GM19397 (cell line): ENCODE results near the gene OR13J1.

Experiments
- ATAC-seq: cut with Tn5 transposase; IDR thresholded peaks from one replicate; pipeline ENCODE4 v1.9.1; 2021; ENCODE audit warnings: mild to moderate bottlenecking, moderate library complexity; ENCODE audit not compliant: unreplicated experiment

OR13J1 gene

DNA sequence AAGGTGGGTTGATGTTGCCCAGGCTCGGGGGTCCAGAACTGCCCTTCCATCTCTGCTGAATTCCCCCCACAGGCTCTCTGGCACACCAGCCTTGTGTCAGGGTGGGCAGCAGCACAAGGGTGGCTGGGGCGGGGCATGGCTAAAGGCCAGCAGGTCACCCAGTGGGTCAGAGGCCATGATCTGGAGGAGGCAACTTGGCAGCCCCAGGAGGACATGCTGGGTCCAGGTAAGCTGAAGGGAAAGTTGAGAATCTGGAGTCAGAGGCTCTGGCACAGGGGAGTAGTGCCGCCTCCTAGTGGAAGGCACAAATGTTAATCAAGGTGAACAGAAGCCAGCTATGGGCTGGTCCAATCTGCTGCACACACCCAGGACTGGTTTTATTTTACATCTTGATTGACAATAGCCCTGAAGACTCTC, 35.0 kb downstream of the OR13J1 start:
- no peak for ATAC-seq

DNA sequence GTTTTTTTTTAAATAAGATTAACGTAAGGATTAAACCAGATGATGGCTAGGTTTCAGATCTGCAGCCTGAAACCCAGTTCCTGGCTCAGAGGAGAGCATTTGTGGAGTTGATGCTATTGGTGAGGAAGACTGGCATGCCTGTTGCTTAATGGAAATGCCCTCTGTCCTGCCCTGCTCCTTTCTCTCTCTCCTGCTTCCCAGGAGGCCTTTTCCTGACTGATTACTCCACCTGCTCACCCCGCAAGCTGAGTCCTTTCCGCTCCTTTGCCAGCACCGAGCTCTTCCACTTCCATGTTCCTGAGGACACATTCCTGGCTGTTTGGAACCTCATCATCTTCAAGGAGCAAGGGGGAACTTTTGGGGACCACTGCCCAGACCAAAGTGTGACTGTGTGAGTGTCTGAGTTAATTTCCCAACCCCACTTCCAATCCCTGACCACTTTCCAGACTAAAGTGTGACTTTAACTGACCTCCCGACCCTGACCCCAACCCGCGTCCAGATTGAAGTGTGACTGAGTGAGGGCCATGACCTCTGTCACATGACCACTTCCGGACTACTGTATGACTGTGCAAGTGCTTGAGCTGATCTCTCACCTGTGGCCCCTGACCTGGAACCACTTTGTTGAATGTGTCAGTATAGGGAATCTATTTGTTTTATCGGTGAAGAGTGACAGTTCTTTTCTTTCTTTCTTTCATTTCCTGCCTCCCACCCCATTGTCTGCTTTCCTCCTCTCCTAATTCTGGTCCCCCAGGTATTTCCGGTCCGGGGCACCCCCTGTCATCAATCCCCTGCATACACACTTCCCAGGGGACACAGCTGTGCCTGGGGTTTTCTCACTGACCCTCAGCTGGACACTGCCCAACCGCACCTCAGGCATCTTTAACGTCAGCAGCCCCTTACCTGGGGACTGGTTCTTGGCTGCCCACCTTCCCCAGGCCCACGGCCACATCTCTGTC, 35.7 kb downstream of the OR13J1 start:
- no peak for ATAC-seq

DNA sequence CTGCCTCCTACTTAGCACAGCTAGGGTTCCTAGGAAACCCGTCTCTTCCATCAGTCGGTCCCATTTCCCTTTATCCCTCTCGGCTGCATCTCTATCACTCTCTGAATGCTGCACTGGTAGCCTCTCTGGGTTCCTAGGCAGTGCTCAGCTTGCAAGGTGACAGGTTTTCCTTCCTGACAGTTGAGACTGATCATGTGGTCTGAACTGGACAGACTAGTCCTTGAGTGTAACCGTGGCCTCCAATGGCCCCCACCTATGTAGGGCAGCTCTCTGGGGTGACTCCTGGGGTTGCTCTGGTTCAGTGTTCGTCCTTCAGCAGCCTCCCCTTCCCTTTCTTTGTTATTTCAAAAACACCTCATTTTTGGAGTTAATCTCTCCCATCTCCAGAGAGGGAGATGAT, 37.4 kb downstream of the OR13J1 start:
- ATAC-seq: no peak

DNA sequence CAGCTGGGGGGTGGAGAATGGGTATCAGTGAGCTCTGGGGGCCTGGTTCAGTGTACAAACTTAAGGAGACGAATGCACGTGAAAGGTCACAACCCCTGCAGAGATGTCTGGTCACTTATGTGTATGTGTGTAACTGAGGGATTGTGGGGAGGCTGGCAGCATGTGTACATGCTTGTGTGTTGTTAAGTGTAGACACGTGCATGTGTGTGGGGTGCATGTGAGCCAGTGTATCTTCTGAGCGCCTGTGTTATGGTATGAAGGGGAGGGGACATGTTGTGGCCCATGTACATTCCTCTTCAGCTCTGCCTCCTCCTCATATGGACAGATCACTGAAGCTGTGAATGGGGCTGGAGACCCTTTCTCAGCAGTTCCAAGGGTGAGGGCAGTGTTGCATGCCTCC, 39.2 kb downstream of the OR13J1 start:
- no peak for ATAC-seq

DNA sequence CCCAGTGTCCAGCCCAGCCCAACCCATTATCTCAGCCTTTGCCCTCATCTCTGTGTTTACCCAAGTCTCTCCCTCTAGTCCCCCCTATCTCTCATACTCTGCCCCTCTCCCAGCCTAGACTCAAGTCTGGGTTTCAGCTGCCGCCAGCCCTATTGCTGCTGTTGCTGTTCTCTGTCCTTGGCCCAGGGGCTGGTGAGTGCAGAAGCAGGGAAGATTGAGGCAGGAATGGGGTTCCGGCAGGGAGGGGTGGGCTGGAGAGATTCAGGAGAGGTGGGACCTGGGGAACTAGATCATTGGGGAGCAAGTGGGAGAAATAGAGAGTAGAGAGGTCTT, 40.5 kb downstream of the OR13J1 start:
- ATAC-seq: no peak

DNA sequence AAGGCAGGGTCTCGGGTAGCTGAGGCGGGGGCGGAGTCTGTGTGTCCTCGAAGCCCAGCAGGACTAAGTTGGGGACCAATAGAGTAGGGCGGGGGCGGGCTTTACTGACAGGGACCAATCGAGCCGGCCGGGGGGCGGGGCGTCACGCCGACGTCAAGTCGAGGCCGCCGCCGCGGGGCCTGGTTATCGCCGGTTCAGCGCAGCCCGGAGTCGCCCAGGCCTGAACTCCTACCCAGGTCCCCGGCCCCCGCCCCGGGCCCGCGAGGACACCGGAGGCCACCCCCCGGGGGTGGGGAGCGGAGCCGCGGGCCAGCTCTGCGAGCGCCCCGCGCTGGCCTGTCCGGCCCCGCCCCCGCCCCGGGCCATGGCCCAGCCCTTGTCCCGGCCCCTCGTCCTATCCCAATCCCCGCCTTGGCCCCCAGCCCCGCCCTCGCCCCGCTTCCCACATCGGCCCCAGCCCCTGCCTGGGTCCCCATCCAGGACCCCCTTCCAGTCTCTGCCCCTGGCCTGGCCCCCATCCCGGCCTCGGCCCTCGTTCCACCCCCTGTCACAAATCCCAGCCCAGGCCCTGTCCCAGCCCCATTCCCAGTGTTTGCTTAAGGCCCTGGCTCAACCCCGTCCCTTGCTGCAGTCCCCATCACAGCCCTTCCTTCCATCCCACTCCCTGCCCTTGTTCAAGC, 41.0 kb downstream of the OR13J1 start, which contains the start of gene TMEM8B:
TMEM8B (plus strand) TSS at position 145 of the 680 bp plus-strand sequence; CDS start at position 365, 220 bp downstream.
- ATAC-seq: peak; percentile 80

DNA sequence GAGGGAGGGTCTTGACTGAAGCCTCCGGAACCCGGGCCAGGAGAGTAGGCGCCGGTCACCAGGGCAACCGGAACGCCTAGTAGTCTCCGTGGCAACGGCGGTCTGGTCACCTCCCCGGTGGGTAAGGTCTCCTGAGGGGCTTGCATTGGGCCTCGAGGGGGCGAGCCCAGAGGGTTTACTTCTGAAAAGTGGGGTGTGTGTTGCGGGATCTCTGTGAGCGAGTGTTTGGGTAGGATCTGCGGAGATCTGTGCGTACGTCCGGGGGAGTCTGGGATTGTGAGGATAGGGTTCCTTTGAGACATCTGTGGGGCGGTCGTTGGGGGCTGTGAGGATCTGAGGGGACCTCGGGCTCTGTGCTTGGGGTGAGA, 41.5 kb downstream of the OR13J1 start, which contains the start of gene FAM221B:
FAM221B (minus strand) TSS at position 17 of the 368 bp plus-strand sequence. CDS start 2,571 bp downstream, outside the sequence.
- ATAC-seq: peak; percentile 6

DNA sequence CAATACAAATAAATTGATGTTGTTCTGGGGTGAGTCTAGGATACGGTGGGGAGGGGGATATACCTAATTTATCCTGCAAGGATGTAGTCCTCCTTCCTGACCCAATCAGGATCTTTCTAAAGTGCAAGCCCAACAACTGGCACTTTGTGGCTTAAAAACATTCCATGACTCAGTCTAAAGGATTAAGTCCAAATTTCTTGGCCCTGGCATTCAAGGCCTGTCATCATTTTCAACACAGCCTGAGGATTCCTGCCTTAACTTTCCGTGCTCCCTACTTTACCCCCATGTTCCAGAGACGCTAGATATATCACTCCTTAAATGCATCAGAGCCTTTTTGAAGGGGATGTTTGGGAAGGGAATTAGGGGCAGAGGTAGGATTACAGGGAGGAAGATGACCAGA, 42.7 kb downstream of the OR13J1 start:
- no peak for ATAC-seq

DNA sequence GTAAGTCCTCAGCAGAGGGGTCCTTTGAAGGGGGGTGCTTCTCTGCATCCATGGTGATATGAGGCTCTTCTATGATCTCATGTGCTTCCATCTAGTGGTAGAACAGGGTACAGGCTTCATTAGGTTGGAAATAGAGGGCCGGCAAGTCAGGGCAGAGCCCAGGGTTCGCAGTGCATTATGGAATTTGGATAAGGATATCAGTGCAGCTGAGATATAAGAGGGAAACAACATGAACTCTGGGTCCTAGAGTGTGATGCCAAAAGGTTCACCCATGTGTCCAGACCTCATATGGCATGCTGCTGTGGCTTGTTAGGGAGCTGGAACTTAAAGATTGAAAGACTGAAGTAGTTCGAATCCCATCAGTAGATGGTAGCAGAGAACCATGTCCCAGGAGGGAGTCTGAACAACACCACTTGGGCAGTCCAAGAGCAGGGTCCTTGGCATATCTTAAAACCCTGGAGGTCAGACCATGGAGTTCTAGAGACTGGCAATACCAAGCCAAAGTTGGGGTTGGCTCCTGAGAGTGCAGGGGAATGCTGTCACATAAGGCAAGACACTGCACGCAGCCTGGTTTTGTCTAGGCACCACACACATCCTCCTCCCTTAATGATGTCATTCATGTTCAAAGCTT, 44.0 kb downstream of the OR13J1 start:
- no peak for ATAC-seq

DNA sequence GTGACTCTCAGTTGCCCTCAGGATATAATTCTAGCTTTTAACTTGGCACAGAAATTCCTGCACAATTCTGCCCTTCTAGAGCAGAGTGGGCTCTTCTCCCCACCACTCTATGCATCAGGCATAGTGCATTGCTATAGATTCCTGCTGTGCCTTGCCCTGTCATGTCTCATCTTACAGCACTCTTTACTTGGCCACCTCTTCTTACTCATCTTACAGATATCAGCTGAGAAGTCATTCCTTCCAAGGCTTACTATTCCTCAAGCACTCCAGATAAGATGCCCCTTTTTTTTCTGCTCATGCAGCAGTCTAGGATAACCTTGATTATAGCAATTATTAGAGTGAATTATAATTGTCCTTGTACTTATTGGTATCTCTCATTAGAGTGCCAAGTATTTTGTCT, 47.3 kb downstream of the OR13J1 start:
- no peak for ATAC-seq

DNA sequence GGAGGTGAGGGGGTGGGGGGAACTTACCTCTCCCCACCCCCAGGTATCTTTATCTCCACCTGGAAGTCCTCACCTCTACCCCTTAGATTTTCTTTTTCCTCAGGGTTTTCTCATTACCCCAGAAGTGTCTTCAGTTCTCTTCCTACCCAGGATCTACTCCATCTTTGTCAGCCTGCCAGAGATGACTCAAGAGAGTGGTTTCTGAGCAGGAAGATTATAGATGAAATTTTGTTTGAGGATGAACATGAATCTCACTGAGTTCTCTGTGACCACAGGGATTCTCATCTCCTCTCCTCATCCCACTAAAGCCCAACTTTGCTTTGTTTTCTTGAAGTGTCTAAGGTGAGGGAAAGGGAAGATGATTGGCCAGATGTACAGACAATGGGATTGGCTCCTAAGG, 50.1 kb downstream of the OR13J1 start:
- ATAC-seq: no peak
